ENCODE data around the gene UBE2J2. TPM values are rescaled to one million over a fixed set of nuclear protein-coding genes. Genes with fewer than 3 reads are reported as not detected.

The UBE2J2 gene
- total RNA-seq, 3 donors from 2014 or later = 37.0 to 39.8 (median 37.4) TPM

- Histone ChIP-seq H3K9me3 (no peaks in the 10 kb centered on the region), H3K4me3 (no peak overlapping the region), H3K27me3 (no peaks in the 10 kb centered on the region), H3K27ac (no peak overlapping the region), H3K4me1 (no peaks in the 10 kb centered on the region), H3K36me3 (peaks cover 8% of the 10 kb centered on the region)
- TF ChIP-seq POLR2A (IDR thresholded peaks at IDR 0.05) (no peak), CTCF (IDR thresholded peaks at IDR 0.05) (no peak), POLR2AphosphoS5 (IDR thresholded peaks at IDR 0.05) (no peak)
- intact Hi-C loops (cut with DNase I; ENCODE audit: low total_unique reads) = no loop called here
- no peak for DNase-seq (ENCODE audit: low spot score in 2 of 2)
Observed at GRCh38 chr1:1262071-1262470, 11.6 kb downstream of the UBE2J2 start.

DNA sequence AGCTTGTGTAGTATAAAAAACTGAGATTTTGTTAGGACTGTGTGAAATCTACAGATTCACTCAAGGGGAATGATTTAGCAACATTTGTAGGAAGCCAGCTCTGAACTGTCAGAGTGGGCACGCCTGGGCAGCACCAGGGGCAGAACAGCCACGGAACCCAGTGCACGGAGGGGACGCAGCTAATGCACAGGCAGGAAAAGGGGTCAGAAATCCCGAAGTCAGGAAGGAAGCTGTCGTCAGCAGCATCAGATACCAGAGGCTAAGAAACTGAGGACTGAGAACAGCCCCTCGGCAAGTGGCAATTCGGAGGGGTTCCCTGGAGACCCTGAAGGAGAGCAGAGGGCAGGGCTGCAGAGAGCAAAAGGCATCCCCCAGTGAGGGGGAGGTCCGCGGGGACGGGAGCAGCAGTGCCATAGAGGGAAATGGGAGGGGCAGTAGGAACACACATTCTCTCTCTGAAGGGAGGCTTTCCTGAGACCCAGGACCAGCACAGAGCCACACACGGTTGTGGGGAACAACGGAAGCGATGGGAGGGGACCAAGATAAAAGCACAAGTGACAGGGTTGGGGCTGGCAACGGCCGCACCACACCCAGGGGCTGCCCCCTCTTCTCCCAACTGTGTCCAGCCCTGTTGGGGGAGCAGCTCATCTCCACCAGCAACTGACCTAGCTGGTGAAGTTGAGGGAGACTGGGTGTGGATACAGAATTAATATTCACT lies 12.7 kb downstream of the UBE2J2 start:
- Histone ChIP-seq H3K9me3 (no peaks in the 10 kb centered on the region), H3K27ac (no peak overlapping the region), H3K27me3 (no peaks in the 10 kb centered on the region), H3K36me3 (peaks cover 8% of the 10 kb centered on the region), H3K4me3 (no peak overlapping the region), H3K4me1 (no peaks in the 10 kb centered on the region)
- no peak for TF ChIP-seq CTCF (IDR thresholded peaks at IDR 0.05)
- no peak for TF ChIP-seq POLR2A (IDR thresholded peaks at IDR 0.05)
- TF ChIP-seq POLR2AphosphoS5 (IDR thresholded peaks at IDR 0.05) = no peak
- no peak for DNase-seq (ENCODE audit: low spot score in 2 of 2)
- intact Hi-C loops (cut with DNase I; ENCODE audit: low total_unique reads) = no loop called here

DNA sequence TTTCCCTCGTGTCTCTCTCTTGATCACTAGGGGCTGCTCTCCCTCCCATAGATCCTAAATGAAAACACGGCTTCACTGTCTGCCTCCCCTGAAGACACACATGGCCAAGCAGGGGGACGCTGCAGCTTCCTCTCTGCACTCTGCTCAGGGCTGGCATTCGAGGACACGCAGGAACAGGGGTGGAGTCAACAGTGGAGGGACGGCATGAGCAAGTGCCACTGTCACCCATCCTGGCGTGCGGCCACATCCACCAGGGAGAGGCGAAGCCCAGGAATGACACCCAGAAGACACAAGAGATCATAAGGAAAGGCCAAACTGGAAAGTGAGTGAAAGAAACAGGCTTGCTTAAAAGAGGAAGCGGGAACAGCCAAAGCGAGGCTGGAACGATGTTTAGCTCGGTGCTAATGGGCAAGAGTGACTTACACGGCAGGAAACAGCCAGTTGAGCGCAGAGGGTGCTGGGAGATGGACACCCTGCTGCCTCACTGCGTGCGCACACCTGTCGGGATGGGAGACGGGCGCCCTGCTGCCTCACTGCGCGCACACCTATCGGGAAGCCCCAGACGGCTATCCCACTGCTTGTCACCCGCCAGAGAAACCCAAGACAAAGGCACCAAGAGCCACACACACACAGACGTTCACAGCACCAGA lies 13.6 kb downstream of the UBE2J2 start:
- Histone ChIP-seq H3K4me1 (no peaks in the 10 kb centered on the region), H3K27me3 (no peaks in the 10 kb centered on the region), H3K4me3 (no peak overlapping the region), H3K27ac (no peak overlapping the region), H3K9me3 (no peaks in the 10 kb centered on the region), H3K36me3 (peaks cover 15% of the 10 kb centered on the region)
- intact Hi-C loops (cut with DNase I; ENCODE audit: low total_unique reads) = loop anchor here (5.0 kb wide), 1 partner anchor 182 kb away; no protein-coding TSS in a partner anchor
- no peak for TF ChIP-seq POLR2AphosphoS5 (IDR thresholded peaks at IDR 0.05)
- no peak for TF ChIP-seq CTCF (IDR thresholded peaks at IDR 0.05)
- TF ChIP-seq POLR2A (IDR thresholded peaks at IDR 0.05) = no peak
- no peak for DNase-seq (ENCODE audit: low spot score in 2 of 2)

GRCh38 chr1:1259540-1259939 lies 14.1 kb downstream of the UBE2J2 start:
- intact Hi-C loops (cut with DNase I; ENCODE audit: low total_unique reads) = loop anchor here (5.0 kb wide), 1 partner anchor 183 kb away; no protein-coding TSS in a partner anchor
- H3K9me3 ChIP-seq = no peaks in the 10 kb centered on the region
- TF ChIP-seq POLR2A (IDR thresholded peaks at IDR 0.05) (no peak), CTCF (IDR thresholded peaks at IDR 0.05) (no peak), POLR2AphosphoS5 (IDR thresholded peaks at IDR 0.05) (no peak)
- H3K4me1 ChIP-seq = no peaks in the 10 kb centered on the region
- no peaks in the 10 kb centered on the region for H3K27me3 ChIP-seq
- no peak overlapping the region for H3K27ac ChIP-seq
- peaks cover 18% of the 10 kb centered on the region for H3K36me3 ChIP-seq
- no peak for DNase-seq (ENCODE audit: low spot score in 2 of 2)
- H3K4me3 ChIP-seq = no peak overlapping the region

GRCh38 chr1:1259119-1259488 lies 14.6 kb downstream of the UBE2J2 start:
- Histone ChIP-seq H3K9me3 (no peaks in the 10 kb centered on the region), H3K36me3 (peaks cover 18% of the 10 kb centered on the region), H3K4me3 (no peak overlapping the region), H3K27me3 (no peaks in the 10 kb centered on the region), H3K27ac (no peak overlapping the region), H3K4me1 (no peaks in the 10 kb centered on the region)
- TF ChIP-seq POLR2A (IDR thresholded peaks at IDR 0.05) = no peak
- no peak for TF ChIP-seq CTCF (IDR thresholded peaks at IDR 0.05)
- TF ChIP-seq POLR2AphosphoS5 (IDR thresholded peaks at IDR 0.05) = no peak
- intact Hi-C loops (cut with DNase I; ENCODE audit: low total_unique reads) = loop anchor here (5.0 kb wide), 1 partner anchor 183 kb away; no protein-coding TSS in a partner anchor
- no peak for DNase-seq (ENCODE audit: low spot score in 2 of 2)
